ENCODE results near the gene MEPCE. TPM values are rescaled to one million over a fixed set of nuclear protein-coding genes. Genes with fewer than 3 reads are reported as not detected.

Gene MEPCE
- total and polyA plus RNA-seq, 2 of the 8 experiments (the other 6 are each of a cell fraction or from before 2014, with no cell fraction given): 22.8 to 48.8 TPM

DNA sequence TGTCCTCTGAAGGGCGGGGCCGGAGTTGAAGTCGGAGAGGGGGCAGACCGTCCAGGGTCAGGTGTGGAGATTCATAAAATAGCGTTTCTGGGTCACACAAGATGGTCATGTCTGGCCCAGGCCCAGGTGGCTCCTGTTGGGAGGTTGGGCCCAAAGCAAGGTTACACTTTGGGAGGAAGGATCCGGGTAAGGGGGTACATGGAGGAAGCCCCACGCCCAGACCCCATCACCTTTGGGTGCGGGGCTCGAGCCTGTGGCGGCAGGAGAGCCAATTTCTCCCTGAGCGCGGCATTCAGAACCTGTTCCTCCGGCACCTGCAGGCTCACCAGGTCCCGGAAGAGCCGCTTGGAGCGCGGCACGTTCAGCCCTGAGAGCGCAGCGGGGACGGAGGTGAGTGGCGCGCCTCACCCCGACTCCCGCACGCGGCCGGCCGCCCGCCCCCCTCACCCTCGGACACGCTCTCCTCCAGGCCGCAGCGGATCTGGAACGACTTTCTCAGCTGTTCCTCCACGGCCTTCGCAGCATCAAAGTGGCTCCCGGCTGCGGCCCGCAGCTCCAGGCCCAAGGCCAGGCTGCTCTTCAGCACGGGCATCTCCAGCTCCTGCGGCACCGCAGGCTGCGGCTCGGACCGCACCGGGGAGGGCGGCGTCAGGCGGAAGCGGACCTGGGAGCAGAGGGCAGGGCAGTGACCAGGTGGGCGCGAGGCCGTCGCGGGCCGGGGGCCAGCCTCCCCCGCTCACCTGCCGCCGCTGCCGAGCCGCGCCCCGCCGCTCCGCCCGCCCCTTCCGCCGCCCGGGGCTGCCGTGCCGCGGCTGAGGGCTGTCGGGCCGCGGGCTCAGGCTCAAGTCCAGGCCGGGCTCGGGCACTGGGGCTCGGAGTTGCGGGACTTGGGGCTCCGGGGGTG is 6.0 kb downstream of the MEPCE start (continued):
- TF ChIP-seq HDAC2 (IDR thresholded peaks at IDR 0.05; ENCODE audit: borderline replicate concordance in 1 of 2, low read depth in 2 of 2, low read length in 2 of 2): 0 out of 4 replicates have a peak, but pooled peaks of 1 of the 2 experiments have one; percentile 19
- no peak for TF ChIP-seq SP4 (IDR thresholded peaks at IDR 0.05; ENCODE audit: low read length)
- no peak for TF ChIP-seq NRF1 (IDR thresholded peaks at IDR 0.05; ENCODE audit: low read depth, low read length)
- TF ChIP-seq, protein P1, sequence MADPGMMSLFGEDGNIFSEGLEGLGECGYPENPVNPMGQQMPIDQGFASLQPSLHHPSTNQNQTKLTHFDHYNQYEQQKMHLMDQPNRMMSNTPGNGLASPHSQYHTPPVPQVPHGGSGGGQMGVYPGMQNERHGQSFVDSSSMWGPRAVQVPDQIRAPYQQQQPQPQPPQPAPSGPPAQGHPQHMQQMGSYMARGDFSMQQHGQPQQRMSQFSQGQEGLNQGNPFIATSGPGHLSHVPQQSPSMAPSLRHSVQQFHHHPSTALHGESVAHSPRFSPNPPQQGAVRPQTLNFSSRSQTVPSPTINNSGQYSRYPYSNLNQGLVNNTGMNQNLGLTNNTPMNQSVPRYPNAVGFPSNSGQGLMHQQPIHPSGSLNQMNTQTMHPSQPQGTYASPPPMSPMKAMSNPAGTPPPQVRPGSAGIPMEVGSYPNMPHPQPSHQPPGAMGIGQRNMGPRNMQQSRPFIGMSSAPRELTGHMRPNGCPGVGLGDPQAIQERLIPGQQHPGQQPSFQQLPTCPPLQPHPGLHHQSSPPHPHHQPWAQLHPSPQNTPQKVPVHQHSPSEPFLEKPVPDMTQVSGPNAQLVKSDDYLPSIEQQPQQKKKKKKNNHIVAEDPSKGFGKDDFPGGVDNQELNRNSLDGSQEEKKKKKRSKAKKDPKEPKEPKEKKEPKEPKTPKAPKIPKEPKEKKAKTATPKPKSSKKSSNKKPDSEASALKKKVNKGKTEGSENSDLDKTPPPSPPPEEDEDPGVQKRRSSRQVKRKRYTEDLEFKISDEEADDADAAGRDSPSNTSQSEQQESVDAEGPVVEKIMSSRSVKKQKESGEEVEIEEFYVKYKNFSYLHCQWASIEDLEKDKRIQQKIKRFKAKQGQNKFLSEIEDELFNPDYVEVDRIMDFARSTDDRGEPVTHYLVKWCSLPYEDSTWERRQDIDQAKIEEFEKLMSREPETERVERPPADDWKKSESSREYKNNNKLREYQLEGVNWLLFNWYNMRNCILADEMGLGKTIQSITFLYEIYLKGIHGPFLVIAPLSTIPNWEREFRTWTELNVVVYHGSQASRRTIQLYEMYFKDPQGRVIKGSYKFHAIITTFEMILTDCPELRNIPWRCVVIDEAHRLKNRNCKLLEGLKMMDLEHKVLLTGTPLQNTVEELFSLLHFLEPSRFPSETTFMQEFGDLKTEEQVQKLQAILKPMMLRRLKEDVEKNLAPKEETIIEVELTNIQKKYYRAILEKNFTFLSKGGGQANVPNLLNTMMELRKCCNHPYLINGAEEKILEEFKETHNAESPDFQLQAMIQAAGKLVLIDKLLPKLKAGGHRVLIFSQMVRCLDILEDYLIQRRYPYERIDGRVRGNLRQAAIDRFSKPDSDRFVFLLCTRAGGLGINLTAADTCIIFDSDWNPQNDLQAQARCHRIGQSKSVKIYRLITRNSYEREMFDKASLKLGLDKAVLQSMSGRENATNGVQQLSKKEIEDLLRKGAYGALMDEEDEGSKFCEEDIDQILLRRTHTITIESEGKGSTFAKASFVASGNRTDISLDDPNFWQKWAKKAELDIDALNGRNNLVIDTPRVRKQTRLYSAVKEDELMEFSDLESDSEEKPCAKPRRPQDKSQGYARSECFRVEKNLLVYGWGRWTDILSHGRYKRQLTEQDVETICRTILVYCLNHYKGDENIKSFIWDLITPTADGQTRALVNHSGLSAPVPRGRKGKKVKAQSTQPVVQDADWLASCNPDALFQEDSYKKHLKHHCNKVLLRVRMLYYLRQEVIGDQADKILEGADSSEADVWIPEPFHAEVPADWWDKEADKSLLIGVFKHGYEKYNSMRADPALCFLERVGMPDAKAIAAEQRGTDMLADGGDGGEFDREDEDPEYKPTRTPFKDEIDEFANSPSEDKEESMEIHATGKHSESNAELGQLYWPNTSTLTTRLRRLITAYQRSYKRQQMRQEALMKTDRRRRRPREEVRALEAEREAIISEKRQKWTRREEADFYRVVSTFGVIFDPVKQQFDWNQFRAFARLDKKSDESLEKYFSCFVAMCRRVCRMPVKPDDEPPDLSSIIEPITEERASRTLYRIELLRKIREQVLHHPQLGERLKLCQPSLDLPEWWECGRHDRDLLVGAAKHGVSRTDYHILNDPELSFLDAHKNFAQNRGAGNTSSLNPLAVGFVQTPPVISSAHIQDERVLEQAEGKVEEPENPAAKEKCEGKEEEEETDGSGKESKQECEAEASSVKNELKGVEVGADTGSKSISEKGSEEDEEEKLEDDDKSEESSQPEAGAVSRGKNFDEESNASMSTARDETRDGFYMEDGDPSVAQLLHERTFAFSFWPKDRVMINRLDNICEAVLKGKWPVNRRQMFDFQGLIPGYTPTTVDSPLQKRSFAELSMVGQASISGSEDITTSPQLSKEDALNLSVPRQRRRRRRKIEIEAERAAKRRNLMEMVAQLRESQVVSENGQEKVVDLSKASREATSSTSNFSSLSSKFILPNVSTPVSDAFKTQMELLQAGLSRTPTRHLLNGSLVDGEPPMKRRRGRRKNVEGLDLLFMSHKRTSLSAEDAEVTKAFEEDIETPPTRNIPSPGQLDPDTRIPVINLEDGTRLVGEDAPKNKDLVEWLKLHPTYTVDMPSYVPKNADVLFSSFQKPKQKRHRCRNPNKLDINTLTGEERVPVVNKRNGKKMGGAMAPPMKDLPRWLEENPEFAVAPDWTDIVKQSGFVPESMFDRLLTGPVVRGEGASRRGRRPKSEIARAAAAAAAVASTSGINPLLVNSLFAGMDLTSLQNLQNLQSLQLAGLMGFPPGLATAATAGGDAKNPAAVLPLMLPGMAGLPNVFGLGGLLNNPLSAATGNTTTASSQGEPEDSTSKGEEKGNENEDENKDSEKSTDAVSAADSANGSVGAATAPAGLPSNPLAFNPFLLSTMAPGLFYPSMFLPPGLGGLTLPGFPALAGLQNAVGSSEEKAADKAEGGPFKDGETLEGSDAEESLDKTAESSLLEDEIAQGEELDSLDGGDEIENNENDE (IDR thresholded peaks at IDR 0.05; ENCODE audit: insufficient replicate concordance, low read length): no peak
- TF ChIP-seq SRF (IDR thresholded peaks at IDR 0.05; ENCODE audit: low read depth, low read length): no peak
- TF ChIP-seq EGR1 (IDR thresholded peaks at IDR 0.05; ENCODE audit: borderline replicate concordance, low read depth, low read length): no peak
- TF ChIP-seq, protein P2, sequence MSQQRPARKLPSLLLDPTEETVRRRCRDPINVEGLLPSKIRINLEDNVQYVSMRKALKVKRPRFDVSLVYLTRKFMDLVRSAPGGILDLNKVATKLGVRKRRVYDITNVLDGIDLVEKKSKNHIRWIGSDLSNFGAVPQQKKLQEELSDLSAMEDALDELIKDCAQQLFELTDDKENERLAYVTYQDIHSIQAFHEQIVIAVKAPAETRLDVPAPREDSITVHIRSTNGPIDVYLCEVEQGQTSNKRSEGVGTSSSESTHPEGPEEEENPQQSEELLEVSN (IDR thresholded peaks at IDR 0.05): 0 out of 2 replicates have a peak, but pooled peaks have one; percentile 25

Measured in H1 (cell line).